Spinal cord (tissue), 10 donors: Measurements from ENCODE around the gene GABRA4. TPM values are rescaled to one million over a fixed set of nuclear protein-coding genes. Genes with fewer than 3 reads are reported as not detected.

Experiments
- DNase-seq, 6 donors: peaks; one replicate each; pipeline versions ENCODE4 v3.0.0 to v3.0.0-alpha.2; 2013 to 2015; ENCODE audit warnings: low spot score in 6 of 6, low read depth in 4 of 6
- H3K27ac ChIP-seq: one replicate; pipeline ENCODE4 v1.5.1; 2013; ENCODE audit warnings: low read depth, low read length, control low read depth
- H3K27me3 ChIP-seq: one replicate; pipeline ENCODE4 v1.6.1; 2013; ENCODE audit warnings: low read length; ENCODE audit not compliant: control insufficient read depth, insufficient read depth
- H3K36me3 ChIP-seq: one replicate; pipeline ENCODE4 v1.6.1; 2013; ENCODE audit warnings: low read length; ENCODE audit not compliant: control insufficient read depth, insufficient read depth
- H3K4me1 ChIP-seq: one replicate; pipeline ENCODE4 v1.6.1; 2013; ENCODE audit warnings: low read length; ENCODE audit not compliant: control insufficient read depth, insufficient read depth
- H3K4me3 ChIP-seq: one replicate; pipeline ENCODE4 v1.5.1; 2013; ENCODE audit warnings: low read depth, low read length, control low read depth
- H3K9me3 ChIP-seq: one replicate; pipeline ENCODE4 v1.6.1; 2013; ENCODE audit warnings: low read length; ENCODE audit not compliant: control insufficient read depth, insufficient read depth
- WGBS: methylation state at CpG from one replicate; pipeline ENCODE4 v1.1.5; 2013; ENCODE audit warnings: missing lambda C conversion rate; ENCODE audit not compliant: insufficient coverage; 5-methylcytosine and 5-hydroxymethylcytosine counted together
- long read RNA-seq, 4 donors: transcript quantifications; one replicate each; lab custom pipeline, GENCODE V29; 2026
- polyA plus RNA-seq, 2 donors: library from polyadenylated mRNA; unstranded; fragments of 120-200 nt; gene quantifications; one replicate each; pipeline ENCODE4 v1.2.1, GENCODE V29; 2013; ENCODE audit not compliant: insufficient read length in 2 of 2
- total RNA-seq, 2 donors: library from RNA; depleted of rRNA in 1 of 2; stranded (reverse); fragments of 120-200 nt in 1 of 2; fragments of >200 nt in 1 of 2; gene quantifications; one replicate each; pipeline versions ENCODE4 v1.2.3 to v1.2.4, GENCODE V29; 2013 to 2014
- donor health status: healthy.

GABRA4 gene
- 1 to 10 TPM; 1.3 to 8.1 TPM for total RNA-seq
- 1 to 10 TPM; 1.4 to 2.6 TPM for polyA plus RNA-seq
- long read RNA-seq, donor 1 = 0 reads
- long read RNA-seq, donor 2 = 0 reads
- long read RNA-seq, donor 3, full-length matches to known transcripts = 1 of 1 reads
- long read RNA-seq, donor 3, partial matches to known transcripts = 0 of 1 reads
- long read RNA-seq, donor 3, other reads (novel, unspliced or antisense) = 0 of 1 reads
- long read RNA-seq, donor 4 = 0 reads

DNA sequence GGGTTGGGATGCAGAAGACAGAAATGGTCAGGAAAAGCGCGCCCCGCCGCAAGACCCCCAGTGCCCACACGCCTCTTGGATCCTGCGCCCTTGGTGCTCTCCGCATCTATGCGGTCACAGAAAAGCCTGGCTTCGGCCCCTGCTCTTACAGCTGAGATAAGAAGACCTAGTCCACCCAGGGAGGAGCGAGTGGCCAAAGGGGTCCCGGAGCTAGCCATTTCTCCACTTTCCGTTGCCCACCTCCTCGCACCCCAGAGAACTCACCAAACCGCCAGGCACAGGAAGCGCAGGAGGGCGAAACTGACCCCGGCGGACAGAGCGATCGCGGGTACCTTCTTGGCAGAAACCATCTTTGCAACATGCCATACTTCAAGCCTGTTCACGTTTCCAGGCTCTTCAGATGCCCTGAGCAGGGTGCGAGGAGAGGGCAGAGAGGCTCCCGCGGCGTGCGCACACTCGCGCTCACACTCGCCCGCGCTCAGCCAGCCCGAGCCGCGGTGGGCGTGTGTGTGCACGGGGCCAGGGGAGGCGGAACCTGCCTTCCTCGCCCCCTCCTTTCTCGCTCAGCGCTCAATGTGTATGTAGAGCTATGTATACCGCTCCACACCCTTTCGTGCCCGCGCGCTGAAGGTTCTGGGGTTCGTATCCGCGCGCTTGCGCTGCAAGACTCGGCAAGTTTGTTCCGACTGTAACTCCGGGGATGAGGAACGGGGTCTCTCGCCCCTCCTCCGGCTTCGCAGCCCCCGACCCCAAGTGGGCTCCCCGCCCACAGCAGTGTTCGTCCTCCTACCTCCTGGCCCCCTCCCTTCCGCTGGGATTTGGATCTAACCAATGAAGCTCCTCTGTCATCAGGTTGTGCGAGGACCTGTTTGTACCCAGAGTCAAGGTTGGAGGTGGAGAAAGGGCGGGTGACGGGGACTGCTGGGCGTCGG lies at the start of gene GABRA4:
Gene GABRA4, minus strand, starts transcription at position 507 of the 932 bp plus-strand sequence. Its CDS starts 157 bp downstream, at position 350.
- Histone ChIP-seq H3K36me3 (no peaks in the 10 kb centered on the region), H3K4me3 (peak within 1 kb of the TSS; percentile 35), H3K27ac (no peak within 1 kb of the TSS), H3K27me3 (peaks cover 31% of the 10 kb centered on the region), H3K9me3 (no peaks in the 10 kb centered on the region), H3K4me1 (peaks cover 16% of the 10 kb centered on the region)
- WGBS = 0% methylated on average over 65 of the region's 67 CpGs
- peak in 2 of 6 donors; percentile 67 to 78 for DNase-seq

DNA sequence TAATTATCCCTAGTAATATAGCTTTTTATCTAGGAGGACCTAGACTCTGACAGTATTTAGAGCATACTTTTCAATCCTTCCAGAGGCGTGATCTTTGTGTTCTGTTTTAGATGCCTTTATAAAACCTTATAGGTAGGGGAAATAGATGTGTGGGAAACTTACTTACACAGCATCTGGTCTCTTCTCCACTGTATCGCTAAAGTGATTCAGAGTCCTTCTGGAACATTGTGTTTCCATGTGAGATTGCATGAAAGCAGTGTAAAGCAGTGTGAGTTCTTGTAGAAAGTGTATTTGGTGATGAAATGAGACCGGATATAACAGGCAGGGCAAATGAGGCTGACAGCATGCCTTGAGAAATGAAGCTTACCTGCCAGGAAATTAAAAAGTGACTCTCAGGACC lies 47.4 kb upstream of the GABRA4 start:
- no peak overlapping the region for H3K27ac ChIP-seq

DNA sequence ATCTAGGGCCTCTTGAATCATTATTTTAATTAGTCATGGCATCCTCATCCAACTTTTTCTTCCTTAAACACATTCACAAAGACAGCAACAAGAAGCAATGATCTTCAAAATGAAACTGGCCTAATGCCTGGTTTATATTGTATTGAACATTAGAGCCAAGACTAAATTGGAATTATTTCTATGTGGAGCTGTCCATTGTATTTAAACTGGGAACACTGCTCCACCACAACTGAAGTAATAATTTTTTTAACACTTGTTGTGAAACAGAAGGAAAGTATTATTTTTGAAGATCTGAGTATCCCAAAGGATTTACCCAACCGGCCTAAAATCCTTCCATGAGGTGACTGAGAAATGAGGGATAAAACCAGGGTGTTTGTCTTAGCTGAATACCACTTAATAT lies 44.9 kb upstream of the GABRA4 start:
- no peaks in the 10 kb centered on the region for H3K9me3 ChIP-seq
- H3K27me3 ChIP-seq = no peaks in the 10 kb centered on the region
- WGBS = no CpG with 5 or more reads among the region's 1 CpG
- H3K36me3 ChIP-seq = no peaks in the 10 kb centered on the region
- no peaks in the 10 kb centered on the region for H3K4me1 ChIP-seq
- H3K27ac ChIP-seq = no peak overlapping the region
- no peak for DNase-seq
- H3K4me3 ChIP-seq = no peak overlapping the region

More for the DNA sequence above, 47.4 kb upstream of the GABRA4 start:
- no peaks in the 10 kb centered on the region for H3K36me3 ChIP-seq
- no peaks in the 10 kb centered on the region for H3K27me3 ChIP-seq
- no peaks in the 10 kb centered on the region for H3K4me1 ChIP-seq
- DNase-seq = no peak
- 82% methylated on average over 1 of the region's 3 CpGs for WGBS
- no peak overlapping the region for H3K4me3 ChIP-seq
- H3K9me3 ChIP-seq = no peaks in the 10 kb centered on the region

- H3K4me1 ChIP-seq = peaks cover 10% of the 10 kb centered on the region
- H3K27ac ChIP-seq = peak overlapping the region; percentile 22
- H3K4me3 ChIP-seq = peak overlapping the region; percentile 56
- WGBS = under 1% methylated on average over 45 of the region's 47 CpGs
- peaks cover 5% of the 10 kb centered on the region for H3K27me3 ChIP-seq
- H3K36me3 ChIP-seq = no peaks in the 10 kb centered on the region
- H3K9me3 ChIP-seq = no peaks in the 10 kb centered on the region
- peak; percentile 65 to 96 (median 75) for DNase-seq
Observed at GRCh38 chr4:47032405-47033106, 39.2 kb upstream of the GABRA4 start.

DNA sequence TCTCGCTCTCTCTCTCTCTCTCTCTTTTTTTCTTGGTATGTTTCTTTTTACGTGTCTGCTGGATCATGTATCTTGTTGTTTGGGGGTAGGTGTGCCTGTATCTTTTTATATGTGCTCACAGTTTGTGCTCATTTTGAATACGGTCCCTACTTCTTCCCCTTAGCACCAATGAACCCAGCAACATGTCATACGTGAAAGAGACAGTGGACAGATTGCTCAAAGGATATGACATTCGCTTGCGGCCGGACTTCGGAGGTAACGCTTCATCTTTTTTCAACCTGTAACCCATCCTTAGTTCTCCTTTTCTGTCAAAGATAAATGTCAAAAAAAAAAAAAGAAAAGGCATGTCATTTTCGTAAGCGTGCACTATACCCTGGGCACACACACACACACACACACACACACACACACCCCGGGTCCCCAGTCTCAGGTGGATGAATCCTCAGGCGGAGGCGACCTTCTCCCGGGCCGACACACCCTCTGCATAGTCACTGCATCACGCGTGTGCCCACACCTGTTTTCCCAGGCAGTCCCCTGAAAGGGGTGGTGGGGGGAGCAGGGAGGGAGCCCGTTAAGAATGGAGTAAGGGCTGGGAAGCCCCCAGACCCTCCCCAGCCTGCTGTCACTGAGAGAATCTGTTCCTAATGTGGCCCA lies 38.5 kb upstream of the GABRA4 start:
- H3K9me3 ChIP-seq = no peaks in the 10 kb centered on the region
- H3K36me3 ChIP-seq = no peaks in the 10 kb centered on the region
- peaks cover 10% of the 10 kb centered on the region for H3K4me1 ChIP-seq
- H3K27me3 ChIP-seq = peaks cover 5% of the 10 kb centered on the region
- WGBS = 0% methylated on average over 8 of the region's 19 CpGs
- peak overlapping the region; percentile 29 for H3K27ac ChIP-seq
- H3K4me3 ChIP-seq = peak overlapping the region; percentile 56
- peak in 3 of 6 donors; percentile 27 to 72 (median 58) for DNase-seq

GRCh38 chr4:47031011-47031678 lies 37.8 kb upstream of the GABRA4 start, which contains the start of gene GABRB1:
GABRB1 (plus strand) TSS chr4:47031567.
- WGBS = 1% methylated on average over 18 of the region's 20 CpGs
- Histone ChIP-seq H3K27ac (peak within 1 kb of the TSS; percentile 29), H3K9me3 (no peaks in the 10 kb centered on the region), H3K27me3 (peaks cover 5% of the 10 kb centered on the region), H3K4me3 (peak within 1 kb of the TSS; percentile 56), H3K36me3 (no peaks in the 10 kb centered on the region), H3K4me1 (peaks cover 10% of the 10 kb centered on the region)
- peak; percentile 65 to 94 (median 76) for DNase-seq

DNA sequence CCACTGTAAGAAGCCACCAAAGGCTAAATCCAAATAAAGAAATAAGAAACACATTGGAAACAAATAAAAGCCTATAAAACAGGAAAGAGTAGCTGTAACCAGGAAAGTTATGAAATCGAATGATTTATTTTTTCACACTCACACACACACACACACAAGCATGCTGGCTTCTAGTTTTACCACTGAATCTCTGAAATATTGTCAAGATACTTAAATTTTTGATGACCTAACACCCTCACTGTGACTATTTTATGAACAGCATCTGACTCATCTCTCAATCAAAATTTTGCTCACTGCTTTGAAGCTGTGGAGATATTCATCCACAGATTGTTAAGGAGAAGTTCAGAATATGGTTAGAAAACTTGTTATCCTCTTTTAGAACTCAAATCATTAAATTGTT lies 24.1 kb upstream of the GABRA4 start:
- no peak for DNase-seq
- Histone ChIP-seq H3K27ac (no peak overlapping the region), H3K27me3 (no peaks in the 10 kb centered on the region), H3K4me3 (no peak overlapping the region), H3K36me3 (no peaks in the 10 kb centered on the region), H3K9me3 (no peaks in the 10 kb centered on the region), H3K4me1 (no peaks in the 10 kb centered on the region)
- no CpG with 5 or more reads among the region's 1 CpG for WGBS

DNA sequence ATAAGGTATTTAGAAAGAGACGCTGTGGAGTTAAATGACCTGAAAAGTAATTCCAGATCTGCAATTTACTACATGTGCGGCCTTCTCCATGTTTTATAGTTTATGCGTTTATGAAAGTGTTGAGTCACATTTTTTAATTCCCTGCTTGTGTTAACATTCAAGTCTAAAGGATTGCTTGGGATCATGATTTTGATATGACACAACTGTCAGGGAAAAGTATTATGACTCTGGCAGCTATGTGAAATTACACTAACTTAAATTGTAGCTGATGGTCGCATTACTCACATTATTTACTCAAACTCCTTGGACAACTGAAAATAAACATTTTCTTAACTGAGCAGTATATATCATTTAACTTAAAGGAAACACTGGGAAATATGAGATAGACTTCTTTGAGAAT lies 23.7 kb upstream of the GABRA4 start:
- H3K9me3 ChIP-seq = no peaks in the 10 kb centered on the region
- no peak for DNase-seq
- no peaks in the 10 kb centered on the region for H3K36me3 ChIP-seq
- no peaks in the 10 kb centered on the region for H3K27me3 ChIP-seq
- no CpG with 5 or more reads among the region's 4 CpGs for WGBS
- H3K4me3 ChIP-seq = no peak overlapping the region
- H3K27ac ChIP-seq = no peak overlapping the region
- H3K4me1 ChIP-seq = no peaks in the 10 kb centered on the region
